ENCODE measurements around the gene SARDH. TPM values are rescaled to one million over a fixed set of nuclear protein-coding genes. Genes with fewer than 3 reads are reported as not detected.

Gene SARDH
- total and polyA plus RNA-seq, 10 donors: 1.0 to 4.5 (median 2.3) TPM

- intact Hi-C loops (cut with DNase I; ENCODE audit: low total_unique reads): no loop called here
- H3K4me3 ChIP-seq: no peak overlapping the region
- DNase-seq: no peak
- no peak for TF ChIP-seq CTCF (IDR thresholded peaks at IDR 0.05 in 8 of 11, conservative IDR thresholded peaks at IDR 0.05 in 3 of 11)
- peaks cover 0 to 40% (median 10%) of the 10 kb centered on the region in 6 donors for H3K4me1 ChIP-seq
- 69 to 83% (median 75%) methylated on average over 8 of the region's 8 CpGs for WGBS, 5 donors
- H3K27me3 ChIP-seq (replicated peaks in 1 of 7): peaks cover 0 to 49% (median 0%) of the 10 kb centered on the region in 7 donors
- no peaks in the 10 kb centered on the region for H3K9me3 ChIP-seq
- no peak overlapping the region for H3K27ac ChIP-seq
- no peaks in the 10 kb centered on the region for H3K36me3 ChIP-seq
These were observed 100.1 kb downstream of the SARDH start for GRCh38 chr9:133638076-133638475.

- Histone ChIP-seq H3K36me3 (no peaks in the 10 kb centered on the region), H3K4me3 (no peak overlapping the region), H3K9me3 (no peaks in the 10 kb centered on the region), H3K27me3 (replicated peaks in 1 of 7) (peaks cover 0 to 52% (median 0%) of the 10 kb centered on the region in 7 donors), H3K4me1 (peaks cover 0 to 39% (median 10%) of the 10 kb centered on the region in 6 donors), H3K27ac (no peak overlapping the region)
- no peak for DNase-seq
- 78 to 88% (median 82%) methylated on average over 10 to 12 of the region's 12 CpGs for WGBS, 5 donors
- no peak for TF ChIP-seq CTCF (IDR thresholded peaks at IDR 0.05 in 8 of 11, conservative IDR thresholded peaks at IDR 0.05 in 3 of 11)
- no peak for TF ChIP-seq POLR2A (IDR thresholded peaks at IDR 0.05)
- no peak for TF ChIP-seq POLR2AphosphoS5 (IDR thresholded peaks at IDR 0.05)
- intact Hi-C loops (cut with DNase I; ENCODE audit: low total_unique reads): no loop called here
These were observed 100.6 kb downstream of the SARDH start for GRCh38 chr9:133637451-133638055.

- intact Hi-C loops (cut with DNase I; ENCODE audit: low total_unique reads): no loop called here
- Histone ChIP-seq H3K27me3 (replicated peaks in 1 of 7) (peaks cover 0 to 52% (median 0%) of the 10 kb centered on the region in 7 donors), H3K4me1 (peaks cover 0 to 34% (median 10%) of the 10 kb centered on the region in 6 donors), H3K4me3 (no peak overlapping the region), H3K27ac (no peak overlapping the region), H3K9me3 (no peaks in the 10 kb centered on the region), H3K36me3 (no peaks in the 10 kb centered on the region)
- DNase-seq: no peak
- TF ChIP-seq POLR2A (IDR thresholded peaks at IDR 0.05) (no peak), POLR2AphosphoS5 (IDR thresholded peaks at IDR 0.05) (no peak), CTCF (IDR thresholded peaks at IDR 0.05 in 8 of 11, conservative IDR thresholded peaks at IDR 0.05 in 3 of 11) (no peak)
- 83 to 88% (median 88%) methylated on average over 10 to 12 of the region's 12 CpGs for WGBS, 5 donors
These were observed 101.2 kb downstream of the SARDH start for GRCh38 chr9:133636902-133637301.

GRCh38 chr9:133635533-133636531 lies 102.3 kb downstream of the SARDH start, which contains the start of gene DBH:
DBH (plus strand) TSS chr9:133636363; CDS start chr9:133636372, 9 bp downstream.
- no peak within 1 kb of the TSS for H3K4me3 ChIP-seq
- H3K9me3 ChIP-seq: no peaks in the 10 kb centered on the region
- DNase-seq: no peak
- TF ChIP-seq CTCF (IDR thresholded peaks at IDR 0.05 in 8 of 11, conservative IDR thresholded peaks at IDR 0.05 in 3 of 11) (no peak), POLR2A (IDR thresholded peaks at IDR 0.05) (no peak), POLR2AphosphoS5 (IDR thresholded peaks at IDR 0.05) (peak in 1 of 3 donors; percentile 27)
- peaks cover 0 to 51% (median 0%) of the 10 kb centered on the region in 7 donors for H3K27me3 ChIP-seq (replicated peaks in 1 of 7)
- no peaks in the 10 kb centered on the region for H3K36me3 ChIP-seq
- intact Hi-C loops (cut with DNase I; ENCODE audit: low total_unique reads): no loop called here
- peak within 1 kb of the TSS in 2 of 8 donors; percentile 31 to 54 for H3K27ac ChIP-seq
- WGBS, 5 donors: 82 to 92% (median 84%) methylated on average over 11 to 24 of the region's 24 CpGs
- H3K4me1 ChIP-seq: peaks cover 0 to 34% (median 10%) of the 10 kb centered on the region in 6 donors

Measured in spleen (tissue), 11 donors.